ENCODE results near the gene SFXN2. TPM values are rescaled to one million over a fixed set of nuclear protein-coding genes. Genes with fewer than 3 reads are reported as not detected.

The SFXN2 gene
- total RNA-seq, 1 experiment from 2014 or later = 5.4 TPM

DNA sequence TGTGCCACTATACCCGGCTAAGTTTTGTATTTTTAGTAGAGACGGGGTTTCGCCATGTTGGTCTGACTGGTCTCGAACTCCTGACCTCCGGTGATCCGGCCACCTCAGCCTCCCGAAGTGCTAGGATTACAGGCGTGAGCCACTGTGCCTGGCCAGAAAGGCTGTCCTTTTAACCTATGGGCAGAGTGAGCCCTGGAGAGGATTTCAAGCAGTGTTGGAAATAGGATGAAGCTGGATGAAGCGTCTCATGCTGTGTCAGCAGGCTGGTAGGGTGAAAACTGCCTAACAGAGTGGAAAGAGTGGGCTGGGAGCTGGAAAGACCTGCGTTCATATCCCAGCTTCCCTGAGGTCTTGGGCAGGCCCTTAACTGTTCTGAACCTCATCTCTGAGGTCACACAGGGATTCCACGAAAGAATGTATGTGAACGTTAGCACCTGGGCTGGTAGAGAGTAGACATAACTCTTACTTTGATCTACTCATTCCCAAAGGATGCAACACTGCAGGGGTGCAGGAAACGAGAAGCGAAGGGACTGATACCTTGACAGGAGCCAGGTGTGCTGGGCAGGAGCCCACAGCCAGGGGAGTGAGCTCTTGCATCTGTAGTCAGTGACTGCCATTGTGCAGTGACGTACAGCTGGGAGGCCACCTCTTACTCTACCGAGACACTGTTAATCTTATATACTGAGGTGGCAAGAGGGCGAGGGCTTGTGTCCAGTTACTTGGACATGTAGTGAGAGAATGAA is 63.4 kb downstream of the SFXN2 start:
- H3K4me1 ChIP-seq (replicated peaks; ENCODE audit: insufficient read depth) = peaks cover 14% of the 10 kb centered on the region
- POLR2A ChIA-PET (ENCODE audit: unreplicated experiment) = interaction anchor here (0.8 kb wide), 1 partner anchor 36 kb away, joined by 4 read pairs; no protein-coding TSS in a partner anchor
- H4K20me1 ChIP-seq (ENCODE audit: insufficient read depth) = no peaks in the 10 kb centered on the region
- DNase-seq = no peak
- H3K27ac ChIP-seq = no peak overlapping the region
- BruUV-seq (replicated peaks) = no TSS peak
- H3K27me3 ChIP-seq (ENCODE audit: insufficient read depth, low read depth) = no peaks in the 10 kb centered on the region
- no peaks in the 10 kb centered on the region for H3K9me2 ChIP-seq (ENCODE audit: insufficient read depth)
- intact Hi-C loops (cut with micrococcal nuclease; ENCODE audit: unreplicated experiment) = no loop called here
- CTCF ChIA-PET = no interaction called here
- no peaks in the 10 kb centered on the region; the same call in 1 of the 2 replicates for H3F3A ChIP-seq (ENCODE audit: insufficient read depth, low read depth)
- no peak overlapping the region for H3K4me3 ChIP-seq
- no peaks in the 10 kb centered on the region for H3K36me3 ChIP-seq (ENCODE audit: low read depth)
- no peaks in the 10 kb centered on the region for H3K9me3 ChIP-seq (ENCODE audit: insufficient read depth, low read depth)
- H3K79me2 ChIP-seq (ENCODE audit: low read depth) = no peaks in the 10 kb centered on the region
- no peak overlapping the region for H2AFZ ChIP-seq
- TF ChIP-seq, protein P1, sequence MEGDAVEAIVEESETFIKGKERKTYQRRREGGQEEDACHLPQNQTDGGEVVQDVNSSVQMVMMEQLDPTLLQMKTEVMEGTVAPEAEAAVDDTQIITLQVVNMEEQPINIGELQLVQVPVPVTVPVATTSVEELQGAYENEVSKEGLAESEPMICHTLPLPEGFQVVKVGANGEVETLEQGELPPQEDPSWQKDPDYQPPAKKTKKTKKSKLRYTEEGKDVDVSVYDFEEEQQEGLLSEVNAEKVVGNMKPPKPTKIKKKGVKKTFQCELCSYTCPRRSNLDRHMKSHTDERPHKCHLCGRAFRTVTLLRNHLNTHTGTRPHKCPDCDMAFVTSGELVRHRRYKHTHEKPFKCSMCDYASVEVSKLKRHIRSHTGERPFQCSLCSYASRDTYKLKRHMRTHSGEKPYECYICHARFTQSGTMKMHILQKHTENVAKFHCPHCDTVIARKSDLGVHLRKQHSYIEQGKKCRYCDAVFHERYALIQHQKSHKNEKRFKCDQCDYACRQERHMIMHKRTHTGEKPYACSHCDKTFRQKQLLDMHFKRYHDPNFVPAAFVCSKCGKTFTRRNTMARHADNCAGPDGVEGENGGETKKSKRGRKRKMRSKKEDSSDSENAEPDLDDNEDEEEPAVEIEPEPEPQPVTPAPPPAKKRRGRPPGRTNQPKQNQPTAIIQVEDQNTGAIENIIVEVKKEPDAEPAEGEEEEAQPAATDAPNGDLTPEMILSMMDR (conservative IDR thresholded peaks at IDR 0.05) = no peak
- no peak for TF ChIP-seq EZH2 (IDR thresholded peaks at IDR 0.05; ENCODE audit: low read depth)
- no peak overlapping the region for H3K4me2 ChIP-seq

DNA sequence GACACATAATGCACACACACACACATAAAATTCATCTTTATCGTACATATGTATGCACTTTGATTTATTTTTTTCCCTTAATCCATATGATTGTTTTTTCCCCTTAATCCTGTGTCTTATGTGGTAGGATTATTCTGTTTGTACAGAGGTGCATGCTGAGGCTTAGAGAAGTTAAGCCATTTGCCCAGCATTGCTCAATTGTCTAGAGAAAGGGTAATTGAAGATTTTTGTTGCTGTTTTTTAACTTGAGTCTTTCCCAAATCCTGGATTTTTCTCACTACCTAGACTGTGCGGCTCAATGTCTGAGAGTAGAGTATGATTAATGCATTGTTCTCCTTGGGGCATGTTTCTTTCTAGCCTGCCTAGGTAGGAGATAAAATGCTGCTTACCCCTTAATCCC is 64.3 kb downstream of the SFXN2 start:
- intact Hi-C loops (cut with micrococcal nuclease; ENCODE audit: unreplicated experiment) = no loop called here
- Histone ChIP-seq H3K4me2 (no peak overlapping the region), H3K79me2 (ENCODE audit: low read depth) (no peaks in the 10 kb centered on the region), H3K36me3 (ENCODE audit: low read depth) (no peaks in the 10 kb centered on the region), H3F3A (ENCODE audit: insufficient read depth, low read depth) (no peaks in the 10 kb centered on the region; the same call in 1 of the 2 replicates), H2AFZ (no peak overlapping the region), H3K27me3 (ENCODE audit: insufficient read depth, low read depth) (no peaks in the 10 kb centered on the region), H3K4me1 (replicated peaks; ENCODE audit: insufficient read depth) (peaks cover 21% of the 10 kb centered on the region), H3K9me2 (ENCODE audit: insufficient read depth) (no peaks in the 10 kb centered on the region), H3K27ac (no peak overlapping the region), H3K4me3 (no peak overlapping the region), H3K9me3 (ENCODE audit: insufficient read depth, low read depth) (no peaks in the 10 kb centered on the region), H4K20me1 (ENCODE audit: insufficient read depth) (no peaks in the 10 kb centered on the region; the same call in 1 of the 2 replicates)
- ChIA-PET CTCF (no interaction called here), POLR2A (ENCODE audit: unreplicated experiment) (no interaction called here)
- BruUV-seq (replicated peaks) = no TSS peak
- DNase-seq = no peak
- TF ChIP-seq EZH2 (IDR thresholded peaks at IDR 0.05; ENCODE audit: low read depth) = no peak
- TF ChIP-seq, protein P1 (conservative IDR thresholded peaks at IDR 0.05) = no peak

DNA sequence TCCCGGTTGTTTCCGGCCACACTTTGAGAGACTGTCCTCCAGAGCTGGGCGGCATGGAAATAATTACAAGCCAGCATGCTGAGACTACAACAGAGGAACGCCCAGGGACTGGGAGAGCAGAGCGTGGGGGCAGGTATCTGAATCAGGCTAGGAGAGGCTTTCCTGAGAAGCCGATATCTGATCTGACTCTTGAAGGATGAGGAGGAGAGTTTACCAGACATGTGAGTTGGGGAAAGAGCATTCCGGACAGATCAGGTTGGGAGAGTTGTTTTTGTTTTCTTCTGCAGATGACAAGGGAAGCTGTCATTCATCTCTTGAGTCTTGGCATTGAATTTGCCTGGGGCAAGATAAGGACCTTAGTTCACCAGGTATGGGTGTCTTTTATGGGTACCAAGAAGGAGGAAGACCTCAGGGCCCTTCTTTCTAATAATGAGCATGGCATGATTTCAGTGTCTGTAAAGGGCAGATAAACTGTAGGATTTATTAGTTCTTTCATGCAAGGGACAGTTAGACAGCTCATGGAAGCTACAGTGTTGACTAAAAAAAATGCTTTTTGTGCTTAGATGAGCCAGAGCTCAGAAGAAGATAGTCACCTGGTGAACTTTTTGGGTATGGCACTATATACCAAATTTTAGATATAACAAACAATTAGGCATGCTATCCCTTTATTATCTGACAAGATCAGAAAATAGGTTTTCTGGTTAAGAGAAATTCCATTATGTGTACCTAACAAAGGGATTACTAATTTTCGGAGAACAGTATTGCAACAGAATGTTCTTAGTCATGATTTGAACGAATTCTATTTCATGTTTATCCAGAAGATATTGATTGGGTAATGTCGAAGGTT is 65.5 kb downstream of the SFXN2 start:
- intact Hi-C loops (cut with micrococcal nuclease; ENCODE audit: unreplicated experiment) = no loop called here
- Histone ChIP-seq H3K79me2 (ENCODE audit: low read depth) (no peaks in the 10 kb centered on the region), H3K27ac (no peak overlapping the region), H3K27me3 (ENCODE audit: insufficient read depth, low read depth) (no peaks in the 10 kb centered on the region), H3F3A (ENCODE audit: insufficient read depth, low read depth) (no peaks in the 10 kb centered on the region; the same call in 1 of the 2 replicates), H3K9me2 (ENCODE audit: insufficient read depth) (no peaks in the 10 kb centered on the region), H3K4me3 (no peak overlapping the region), H3K36me3 (ENCODE audit: low read depth) (no peaks in the 10 kb centered on the region), H2AFZ (no peak overlapping the region), H3K4me2 (0 out of 2 replicates have a peak overlapping the region, but pooled peaks have one; percentile 7), H3K4me1 (replicated peaks; ENCODE audit: insufficient read depth) (peaks cover 21% of the 10 kb centered on the region), H3K9me3 (ENCODE audit: insufficient read depth, low read depth) (no peaks in the 10 kb centered on the region), H4K20me1 (ENCODE audit: insufficient read depth) (no peaks in the 10 kb centered on the region; the same call in 1 of the 2 replicates)
- ChIA-PET POLR2A (ENCODE audit: unreplicated experiment) (no interaction called here), CTCF (no interaction called here)
- DNase-seq = peak in 1 of 2 experiments; percentile 57
- TF ChIP-seq EZH2 (IDR thresholded peaks at IDR 0.05; ENCODE audit: low read depth) = no peak
- TF ChIP-seq, protein P1 (conservative IDR thresholded peaks at IDR 0.05) = no peak
- no TSS peak for BruUV-seq (replicated peaks)

Measured in PC-9 (cell line).